Suppressor macrophage (primary cell): ENCODE data around the gene CIBAR2.

ENCODE experiments used
- DNase-seq, 4 experiments: peaks; one replicate each; pipeline ENCODE4 v3.0.0-alpha.2; 2020 to 2022

Gene CIBAR2

DNA sequence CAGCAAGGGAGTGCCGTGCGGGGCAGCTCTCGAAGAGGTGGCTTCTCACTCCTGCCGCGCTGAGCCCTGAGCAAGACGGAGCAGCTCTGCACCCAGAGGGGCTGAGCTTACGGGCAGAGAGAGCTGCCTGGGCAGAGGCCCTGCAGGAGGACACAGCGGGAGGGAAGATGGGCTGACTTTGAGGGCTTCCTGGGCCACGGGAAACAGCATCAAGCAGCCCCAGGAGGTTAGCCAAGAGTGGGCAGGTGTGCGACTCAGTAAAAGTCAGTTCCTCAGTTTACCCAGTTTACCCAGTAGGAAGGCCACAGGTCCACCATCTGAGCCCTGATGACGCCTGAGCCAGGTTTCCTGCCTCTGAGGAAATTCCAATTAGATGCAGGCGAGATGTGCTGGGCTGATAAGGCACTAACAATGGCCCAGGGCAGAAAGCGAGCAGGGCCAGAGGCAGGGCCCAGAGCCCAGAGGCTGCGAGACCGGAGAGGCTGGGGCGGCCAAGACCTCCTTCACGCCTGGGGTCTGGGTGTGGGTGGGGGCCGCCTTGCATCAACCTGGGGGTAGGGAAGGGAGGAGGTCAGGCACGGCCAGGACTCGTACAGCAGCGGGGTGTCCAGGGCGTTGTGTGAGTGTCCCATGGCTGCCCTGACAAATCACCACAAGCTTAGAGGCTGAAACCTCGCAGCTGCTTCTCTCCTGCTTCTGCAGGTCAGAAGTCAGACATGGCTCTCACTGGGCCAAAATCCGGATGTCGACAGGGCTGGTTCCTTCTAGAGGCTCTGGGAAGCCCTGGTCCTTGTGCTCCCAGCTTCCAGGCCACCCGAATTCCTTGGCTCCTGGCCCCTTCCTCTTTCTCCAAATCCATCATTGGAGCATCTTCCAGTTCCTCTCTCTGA, 32.0 kb upstream of the CIBAR2 start:
- DNase-seq, result no peak

GRCh38 chr16:85142771-85143211, 30.5 kb upstream of the CIBAR2 start:
- no peak for DNase-seq

DNA sequence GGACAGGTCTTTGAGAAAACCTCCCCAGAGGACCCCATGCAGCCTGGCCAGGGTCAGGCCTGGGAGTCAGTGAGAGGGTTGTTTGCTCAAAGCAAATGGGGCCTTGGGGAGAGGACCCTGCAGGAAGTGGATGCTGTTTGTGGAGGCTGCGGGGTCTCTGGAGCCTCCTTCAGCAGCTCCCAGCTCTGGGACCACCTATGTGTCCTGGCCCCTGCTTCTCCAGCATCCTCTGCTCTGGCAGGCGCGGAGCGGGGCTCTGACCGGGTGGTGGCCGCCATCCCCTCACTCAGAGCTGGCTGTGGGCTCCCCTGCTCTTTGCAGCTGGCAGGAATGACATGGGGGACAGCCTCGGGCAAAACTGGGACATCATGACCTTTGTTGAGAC, 29.8 kb upstream of the CIBAR2 start:
- DNase-seq, result no peak

- no peak for DNase-seq
Measured at GRCh38 chr16:85141491-85142128, 29.3 kb upstream of the CIBAR2 start.

GRCh38 chr16:85140455-85141012, 28.3 kb upstream of the CIBAR2 start:
- DNase-seq, result no peak

DNA sequence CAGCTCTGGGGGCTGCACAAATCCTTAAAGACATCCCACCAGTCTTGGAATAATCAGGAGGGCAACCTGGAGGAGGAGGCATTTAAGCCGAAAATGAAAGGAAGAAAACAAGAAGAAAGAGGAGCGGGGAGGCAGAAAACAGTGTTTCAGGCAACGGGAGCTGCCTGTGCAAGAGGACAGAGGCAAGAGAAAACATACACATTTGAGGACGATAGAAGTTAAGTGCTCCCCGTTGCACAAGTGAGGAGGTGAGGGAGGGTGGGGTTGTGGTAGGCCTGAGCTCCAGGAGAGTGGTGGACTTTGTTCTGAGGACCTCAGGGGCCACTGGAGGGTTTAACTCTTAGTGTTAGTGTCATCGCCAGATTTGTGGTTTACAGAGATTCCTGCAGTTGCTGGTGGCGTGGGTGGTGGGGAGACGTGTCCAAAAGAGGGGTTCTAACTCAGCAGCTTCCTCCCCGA, 27.6 kb upstream of the CIBAR2 start:
- DNase-seq, result peak in 2 of 4 experiments; percentile 23 to 24

- no peak for DNase-seq
Measured at GRCh38 chr16:85138825-85139627, 26.8 kb upstream of the CIBAR2 start.

- DNase-seq, result no peak
Measured at GRCh38 chr16:85138073-85138824, 26.0 kb upstream of the CIBAR2 start.

GRCh38 chr16:85137323-85138072, 25.2 kb upstream of the CIBAR2 start:
- DNase-seq, result peak; percentile 87 to 95 (median 92)

GRCh38 chr16:85136702-85137322, 24.5 kb upstream of the CIBAR2 start:
- DNase-seq, result peak; percentile 65 to 86 (median 84)

DNA sequence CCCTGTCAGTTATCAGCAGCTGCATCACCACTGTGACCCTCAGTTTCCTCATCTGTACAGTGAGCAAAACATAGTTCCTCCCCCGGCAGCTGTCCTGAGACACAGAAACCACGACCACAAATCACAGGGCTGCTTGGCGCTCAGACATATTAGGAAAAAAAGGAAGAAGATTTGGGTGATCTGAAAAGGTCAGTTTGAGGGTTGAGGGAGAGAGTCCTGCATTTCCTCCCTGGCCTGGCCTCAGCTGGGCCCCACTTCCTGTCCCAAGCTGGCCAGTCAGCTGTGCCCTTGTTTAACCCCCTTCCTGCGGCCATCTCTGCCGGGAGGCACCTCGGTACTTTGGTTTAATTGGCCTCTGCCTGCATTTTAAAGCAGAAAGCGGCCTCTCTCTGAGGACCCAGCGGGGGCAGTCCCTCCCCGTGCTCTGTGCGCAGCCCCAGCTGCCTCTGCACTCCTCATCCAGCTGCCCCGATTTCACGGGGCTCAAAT, 24.0 kb upstream of the CIBAR2 start:
- DNase-seq, result peak; percentile 90 to 97 (median 95)

- DNase-seq, result no peak
Measured at GRCh38 chr16:85134789-85135142, 22.5 kb upstream of the CIBAR2 start.

GRCh38 chr16:85134076-85134788, 22.0 kb upstream of the CIBAR2 start:
- DNase-seq, result no peak

GRCh38 chr16:85133290-85133599, 21.0 kb upstream of the CIBAR2 start:
- no peak for DNase-seq

- no peak for DNase-seq
Measured at GRCh38 chr16:85132456-85133289, 20.4 kb upstream of the CIBAR2 start.

- no peak for DNase-seq
Measured at GRCh38 chr16:85130705-85131028, 18.4 kb upstream of the CIBAR2 start.

- no peak for DNase-seq
Measured at GRCh38 chr16:85129876-85130704, 17.8 kb upstream of the CIBAR2 start.

DNA sequence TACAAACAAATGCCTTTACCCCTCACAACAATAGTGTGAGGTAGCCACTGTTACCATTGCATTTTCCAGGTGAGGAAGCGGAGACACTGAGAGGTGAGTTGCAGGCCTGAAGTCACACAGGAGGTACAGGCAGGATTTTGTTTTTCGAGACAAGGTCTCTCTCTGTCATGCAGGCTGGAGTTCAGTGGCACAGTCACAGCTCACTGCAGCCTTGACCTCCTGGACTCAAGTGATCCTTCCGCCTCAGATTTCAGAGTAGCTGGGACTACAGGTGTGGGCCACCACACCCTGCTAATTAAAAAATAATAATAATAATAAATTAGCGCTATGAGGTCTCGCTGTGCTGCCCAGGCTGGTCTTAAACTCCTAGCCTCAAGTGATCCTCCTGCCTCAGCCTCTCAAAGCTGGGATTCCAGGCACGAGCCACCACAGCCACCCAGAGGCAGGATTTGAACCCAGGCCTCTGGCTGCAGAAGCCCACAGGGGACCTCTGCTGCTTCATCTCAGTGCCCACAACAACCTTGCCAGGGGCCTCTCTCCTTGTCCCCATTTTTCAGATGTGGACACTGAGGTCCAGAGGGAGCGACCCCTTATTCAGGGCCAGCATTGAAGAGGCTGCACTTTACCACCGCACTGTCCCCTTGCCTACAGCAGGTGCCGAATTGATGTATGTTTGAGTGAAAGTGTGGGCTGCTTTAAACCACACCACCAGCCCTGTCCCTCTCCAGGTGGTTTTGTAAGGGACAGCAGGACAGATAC, 16.0 kb upstream of the CIBAR2 start:
- DNase-seq, result no peak
